ENCODE measurements around the gene CNNM2. TPM values are rescaled to one million over a fixed set of nuclear protein-coding genes. Genes with fewer than 3 reads are reported as not detected.

CNNM2 gene
- total RNA-seq (1 to 10 TPM; 3.6 to 4.6 (median 3.8) TPM), polyA plus RNA-seq (1.4 TPM)
- long read RNA-seq, donor 1, full-length matches to known transcripts: 1 of 3 reads
- long read RNA-seq, donor 1, partial matches to known transcripts: 0 of 3 reads
- long read RNA-seq, donor 1, other reads (novel, unspliced or antisense): 2 of 3 reads
- long read RNA-seq, donor 2, partial matches to known transcripts: 0 of 1 reads
- long read RNA-seq, donor 2, other reads (novel, unspliced or antisense): 1 of 1 reads
- long read RNA-seq, donor 3, partial matches to known transcripts: 1 of 3 reads
- long read RNA-seq, donor 3, other reads (novel, unspliced or antisense): 2 of 3 reads
- long read RNA-seq, donor 4, partial matches to known transcripts: 0 of 2 reads
- long read RNA-seq, donor 4, other reads (novel, unspliced or antisense): 2 of 2 reads

GRCh38 chr10:102917962-102918816 is at the start of gene CNNM2:
Gene CNNM2 (plus strand): TSS chr10:102918294. CDS start chr10:102918481, 187 bp downstream.
- WGBS: under 1% methylated on average over 80 of the region's 80 CpGs
- no peaks in the 10 kb centered on the region for H3K27me3 ChIP-seq (ENCODE audit: control insufficient read depth, insufficient read depth)
- ATAC-seq (peak; percentile 99), DNase-seq (peak; percentile 100)
- no peaks in the 10 kb centered on the region for H3K9me3 ChIP-seq (ENCODE audit: control insufficient read depth, low read length)
- H3K4me3 ChIP-seq (ENCODE audit: low read length): peak within 1 kb of the TSS; percentile 56
- peaks cover 7% of the 10 kb centered on the region for H3K4me1 ChIP-seq (ENCODE audit: control insufficient read depth, insufficient read depth, low read length)
- H3K27ac ChIP-seq (ENCODE audit: low read length): peak within 1 kb of the TSS; percentile 27
- intact Hi-C loops (cut with DNase I): loop anchor here (2.0 to 10.0 kb wide), 7 partner anchors 134 to 327 kb away; partner anchors contain the start of gene RPEL1 (in 2 of the 4)

- Histone ChIP-seq H3K27me3 (ENCODE audit: control insufficient read depth, insufficient read depth) (no peaks in the 10 kb centered on the region), H3K27ac (ENCODE audit: low read length) (no peak overlapping the region), H3K9me3 (ENCODE audit: control insufficient read depth, low read length) (no peaks in the 10 kb centered on the region), H3K4me1 (ENCODE audit: control insufficient read depth, insufficient read depth, low read length) (no peaks in the 10 kb centered on the region), H3K4me3 (ENCODE audit: low read length) (peak overlapping the region; percentile 32)
- intact Hi-C loops (cut with DNase I): no loop called here
- WGBS: 14% methylated on average over 5 of the region's 5 CpGs
- DNase-seq: no peak
- ATAC-seq: no peak
These were observed 49.2 kb upstream of the CNNM2 start for GRCh38 chr10:102868911-102869257.

- H3K27ac ChIP-seq (ENCODE audit: low read length): peak within 1 kb of the TSS; percentile 2
- no peaks in the 10 kb centered on the region for H3K27me3 ChIP-seq (ENCODE audit: control insufficient read depth, insufficient read depth)
- H3K4me1 ChIP-seq (ENCODE audit: control insufficient read depth, insufficient read depth, low read length): no peaks in the 10 kb centered on the region
- WGBS: 3% methylated on average over 63 of the region's 63 CpGs
- H3K4me3 ChIP-seq (ENCODE audit: low read length): peak within 1 kb of the TSS; percentile 32
- peak; percentile 63 to 84 (median 80) for DNase-seq
- peak; percentile 93 to 94 for ATAC-seq
- intact Hi-C loops (cut with DNase I): no loop called here
- no peaks in the 10 kb centered on the region for H3K9me3 ChIP-seq (ENCODE audit: control insufficient read depth, low read length)
These were observed 48.6 kb upstream of the CNNM2 start, which contains the start of gene AS3MT for GRCh38 chr10:102869258-102870198. Gene AS3MT (plus strand): TSS chr10:102869470. CDS start chr10:102869593, 123 bp downstream.

GRCh38 chr10:102870221-102870620 is 47.9 kb upstream of the CNNM2 start:
- Histone ChIP-seq H3K27ac (ENCODE audit: low read length) (no peak overlapping the region), H3K4me1 (ENCODE audit: control insufficient read depth, insufficient read depth, low read length) (no peaks in the 10 kb centered on the region), H3K27me3 (ENCODE audit: control insufficient read depth, insufficient read depth) (no peaks in the 10 kb centered on the region), H3K4me3 (ENCODE audit: low read length) (peak overlapping the region; percentile 32), H3K9me3 (ENCODE audit: control insufficient read depth, low read length) (no peaks in the 10 kb centered on the region)
- intact Hi-C loops (cut with DNase I): no loop called here
- ATAC-seq (peak; percentile 6 to 33), DNase-seq (peak in 1 of 3 donors; percentile 36)
- WGBS: 78% methylated on average over 10 of the region's 10 CpGs

- Histone ChIP-seq H3K4me3 (ENCODE audit: low read length) (no peak overlapping the region), H3K27ac (ENCODE audit: low read length) (no peak overlapping the region), H3K9me3 (ENCODE audit: control insufficient read depth, low read length) (no peaks in the 10 kb centered on the region), H3K27me3 (ENCODE audit: control insufficient read depth, insufficient read depth) (no peaks in the 10 kb centered on the region), H3K4me1 (ENCODE audit: control insufficient read depth, insufficient read depth, low read length) (no peaks in the 10 kb centered on the region)
- 92% methylated on average over 4 of the region's 4 CpGs for WGBS
- intact Hi-C loops (cut with DNase I): no loop called here
- ATAC-seq (no peak), DNase-seq (no peak)
These were observed 45.9 kb upstream of the CNNM2 start for GRCh38 chr10:102872163-102872562.

- WGBS: 87% methylated on average over 2 of the region's 2 CpGs
- DNase-seq: no peak
These were observed 41.3 kb upstream of the CNNM2 start for GRCh38 chr10:102876747-102877153.

GRCh38 chr10:102878629-102879028 is 39.5 kb upstream of the CNNM2 start:
- ATAC-seq: no peak
- no peak overlapping the region for H3K27ac ChIP-seq (ENCODE audit: low read length)
- WGBS: 56% methylated on average over 4 of the region's 4 CpGs

More at GRCh38 chr10:102876747-102877153, 41.3 kb upstream of the CNNM2 start:
- Histone ChIP-seq H3K4me1 (ENCODE audit: control insufficient read depth, insufficient read depth, low read length) (no peaks in the 10 kb centered on the region), H3K27me3 (ENCODE audit: control insufficient read depth, insufficient read depth) (no peaks in the 10 kb centered on the region), H3K4me3 (ENCODE audit: low read length) (no peak overlapping the region), H3K9me3 (ENCODE audit: control insufficient read depth, low read length) (no peaks in the 10 kb centered on the region), H3K27ac (ENCODE audit: low read length) (no peak overlapping the region)
- intact Hi-C loops (cut with DNase I): no loop called here
- ATAC-seq: no peak

GRCh38 chr10:102880256-102880655 is 37.8 kb upstream of the CNNM2 start:
- Histone ChIP-seq H3K4me3 (ENCODE audit: low read length) (no peak overlapping the region), H3K27ac (ENCODE audit: low read length) (no peak overlapping the region), H3K27me3 (ENCODE audit: control insufficient read depth, insufficient read depth) (no peaks in the 10 kb centered on the region), H3K9me3 (ENCODE audit: control insufficient read depth, low read length) (no peaks in the 10 kb centered on the region), H3K4me1 (ENCODE audit: control insufficient read depth, insufficient read depth, low read length) (no peaks in the 10 kb centered on the region)
- ATAC-seq: no peak
- intact Hi-C loops (cut with DNase I): no loop called here
- DNase-seq: no peak
- 96% methylated on average over 2 of the region's 2 CpGs for WGBS

More at GRCh38 chr10:102878629-102879028, 39.5 kb upstream of the CNNM2 start:
- H3K4me1 ChIP-seq (ENCODE audit: control insufficient read depth, insufficient read depth, low read length): no peaks in the 10 kb centered on the region
- DNase-seq: no peak
- H3K9me3 ChIP-seq (ENCODE audit: control insufficient read depth, low read length): no peaks in the 10 kb centered on the region
- H3K27me3 ChIP-seq (ENCODE audit: control insufficient read depth, insufficient read depth): no peaks in the 10 kb centered on the region
- intact Hi-C loops (cut with DNase I): no loop called here
- no peak overlapping the region for H3K4me3 ChIP-seq (ENCODE audit: low read length)

GRCh38 chr10:102888048-102888447 is 30.0 kb upstream of the CNNM2 start:
- no peaks in the 10 kb centered on the region for H3K4me1 ChIP-seq (ENCODE audit: control insufficient read depth, insufficient read depth, low read length)
- ATAC-seq: no peak
- no peak for DNase-seq
- H3K4me3 ChIP-seq (ENCODE audit: low read length): no peak overlapping the region
- no peaks in the 10 kb centered on the region for H3K27me3 ChIP-seq (ENCODE audit: control insufficient read depth, insufficient read depth)
- no peak overlapping the region for H3K27ac ChIP-seq (ENCODE audit: low read length)
- intact Hi-C loops (cut with DNase I): no loop called here
- 98% methylated on average over 1 of the region's 1 CpG for WGBS
- no peaks in the 10 kb centered on the region for H3K9me3 ChIP-seq (ENCODE audit: control insufficient read depth, low read length)

- Histone ChIP-seq H3K4me1 (ENCODE audit: control insufficient read depth, insufficient read depth, low read length) (no peaks in the 10 kb centered on the region), H3K4me3 (ENCODE audit: low read length) (no peak overlapping the region), H3K9me3 (ENCODE audit: control insufficient read depth, low read length) (no peaks in the 10 kb centered on the region), H3K27me3 (ENCODE audit: control insufficient read depth, insufficient read depth) (no peaks in the 10 kb centered on the region), H3K27ac (ENCODE audit: low read length) (no peak overlapping the region)
- intact Hi-C loops (cut with DNase I): no loop called here
- DNase-seq (no peak), ATAC-seq (no peak)
- WGBS: 90% methylated on average over 4 of the region's 4 CpGs
These were observed 23.5 kb upstream of the CNNM2 start for GRCh38 chr10:102894466-102895213.

Data from right cardiac atrium (tissue), 5 donors.